Activated CD8-positive, alpha-beta memory T cell treated with anti-CD3 and anti-CD28 coated beads for 24 hours (primary cell): ENCODE results near the gene BUB1B.
A peak's percentile ranks its signal among the peaks of the same experiment; 100 is the strongest.
"Not testable (repeated sequence)": the region's sequence is repeated elsewhere in the genome, so short reads cannot be mapped to it uniquely, and the experiment has no call there.

Experiments
- DNase-seq: peaks from one replicate; pipeline ENCODE4 v3.0.0-alpha.2; 2020

Gene BUB1B, protein sequence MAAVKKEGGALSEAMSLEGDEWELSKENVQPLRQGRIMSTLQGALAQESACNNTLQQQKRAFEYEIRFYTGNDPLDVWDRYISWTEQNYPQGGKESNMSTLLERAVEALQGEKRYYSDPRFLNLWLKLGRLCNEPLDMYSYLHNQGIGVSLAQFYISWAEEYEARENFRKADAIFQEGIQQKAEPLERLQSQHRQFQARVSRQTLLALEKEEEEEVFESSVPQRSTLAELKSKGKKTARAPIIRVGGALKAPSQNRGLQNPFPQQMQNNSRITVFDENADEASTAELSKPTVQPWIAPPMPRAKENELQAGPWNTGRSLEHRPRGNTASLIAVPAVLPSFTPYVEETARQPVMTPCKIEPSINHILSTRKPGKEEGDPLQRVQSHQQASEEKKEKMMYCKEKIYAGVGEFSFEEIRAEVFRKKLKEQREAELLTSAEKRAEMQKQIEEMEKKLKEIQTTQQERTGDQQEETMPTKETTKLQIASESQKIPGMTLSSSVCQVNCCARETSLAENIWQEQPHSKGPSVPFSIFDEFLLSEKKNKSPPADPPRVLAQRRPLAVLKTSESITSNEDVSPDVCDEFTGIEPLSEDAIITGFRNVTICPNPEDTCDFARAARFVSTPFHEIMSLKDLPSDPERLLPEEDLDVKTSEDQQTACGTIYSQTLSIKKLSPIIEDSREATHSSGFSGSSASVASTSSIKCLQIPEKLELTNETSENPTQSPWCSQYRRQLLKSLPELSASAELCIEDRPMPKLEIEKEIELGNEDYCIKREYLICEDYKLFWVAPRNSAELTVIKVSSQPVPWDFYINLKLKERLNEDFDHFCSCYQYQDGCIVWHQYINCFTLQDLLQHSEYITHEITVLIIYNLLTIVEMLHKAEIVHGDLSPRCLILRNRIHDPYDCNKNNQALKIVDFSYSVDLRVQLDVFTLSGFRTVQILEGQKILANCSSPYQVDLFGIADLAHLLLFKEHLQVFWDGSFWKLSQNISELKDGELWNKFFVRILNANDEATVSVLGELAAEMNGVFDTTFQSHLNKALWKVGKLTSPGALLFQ

GRCh38 chr15:40160689-40161688 lies at the start of gene BUB1B:
TSS of gene BUB1B (plus strand) at chr15:40161069. CDS start at chr15:40161221, 152 bp downstream.
- DNase-seq: peak; percentile 94

DNA sequence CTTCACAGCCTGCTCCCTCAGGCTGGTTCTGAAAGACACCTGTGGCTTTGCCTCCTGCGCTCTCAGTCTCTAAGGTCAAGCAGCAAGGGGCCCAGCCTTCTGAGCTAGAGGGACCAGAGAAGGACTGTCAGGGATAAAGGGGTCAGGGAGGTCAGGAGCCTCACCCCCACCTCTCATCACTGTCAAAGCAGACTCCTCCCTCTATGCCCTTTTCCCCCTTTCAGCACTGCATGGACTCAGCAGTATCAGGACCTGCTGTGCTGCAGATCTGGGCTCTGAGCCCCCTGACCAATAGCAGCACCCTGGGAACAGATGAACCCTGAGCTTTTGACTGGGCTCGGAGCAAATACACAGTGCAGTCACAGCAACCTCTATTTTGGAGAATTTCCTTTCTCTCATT lies 49.0 kb upstream of the BUB1B start:
- DNase-seq: no peak

GRCh38 chr15:40112789-40113188 lies 48.1 kb upstream of the BUB1B start:
- DNase-seq: no peak

DNA sequence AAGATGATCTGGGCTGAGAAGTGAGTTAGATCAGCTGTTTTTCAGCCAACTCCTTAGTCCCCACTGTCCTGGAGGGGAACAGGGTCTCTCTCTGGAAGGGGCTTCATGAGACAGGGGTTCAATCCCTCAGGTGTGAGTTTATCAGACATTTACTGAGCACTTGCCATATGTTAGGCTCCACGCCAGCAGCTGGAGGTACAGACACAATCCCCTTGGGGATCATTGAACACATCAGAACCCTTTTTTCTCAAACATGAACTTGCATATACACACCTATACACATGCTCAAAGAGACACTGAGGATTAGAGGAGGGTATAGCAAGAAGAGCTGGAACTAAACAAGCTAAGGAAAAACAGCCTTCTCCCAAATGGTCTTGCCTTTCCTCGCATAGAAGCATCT lies 46.7 kb upstream of the BUB1B start:
- DNase-seq: no peak

- DNase-seq: not testable (repeated sequence)
Observed at GRCh38 chr15:40115106-40115505, 45.8 kb upstream of the BUB1B start.

GRCh38 chr15:40115670-40116093 lies 45.2 kb upstream of the BUB1B start:
- DNase-seq: peak; percentile 75

DNA sequence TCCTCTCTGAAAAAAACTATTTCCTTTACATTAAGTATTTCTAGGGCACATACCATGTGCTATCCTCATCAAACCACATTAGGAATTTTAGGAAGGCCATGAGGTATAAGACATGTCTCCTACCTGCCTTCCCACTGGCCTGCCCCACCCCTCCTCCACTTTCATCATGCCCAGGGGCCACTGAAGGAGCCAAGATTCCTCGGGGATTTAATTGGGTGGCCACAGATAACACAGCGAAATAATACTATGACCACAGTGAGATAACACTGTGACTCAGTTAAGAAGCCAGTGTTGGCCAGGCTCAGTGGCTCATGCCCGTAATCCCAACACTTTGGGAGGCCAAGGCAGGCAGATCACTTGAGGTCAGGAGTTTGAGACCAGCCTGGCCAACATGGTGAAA lies 42.4 kb upstream of the BUB1B start:
- peak; percentile 38 for DNase-seq

DNA sequence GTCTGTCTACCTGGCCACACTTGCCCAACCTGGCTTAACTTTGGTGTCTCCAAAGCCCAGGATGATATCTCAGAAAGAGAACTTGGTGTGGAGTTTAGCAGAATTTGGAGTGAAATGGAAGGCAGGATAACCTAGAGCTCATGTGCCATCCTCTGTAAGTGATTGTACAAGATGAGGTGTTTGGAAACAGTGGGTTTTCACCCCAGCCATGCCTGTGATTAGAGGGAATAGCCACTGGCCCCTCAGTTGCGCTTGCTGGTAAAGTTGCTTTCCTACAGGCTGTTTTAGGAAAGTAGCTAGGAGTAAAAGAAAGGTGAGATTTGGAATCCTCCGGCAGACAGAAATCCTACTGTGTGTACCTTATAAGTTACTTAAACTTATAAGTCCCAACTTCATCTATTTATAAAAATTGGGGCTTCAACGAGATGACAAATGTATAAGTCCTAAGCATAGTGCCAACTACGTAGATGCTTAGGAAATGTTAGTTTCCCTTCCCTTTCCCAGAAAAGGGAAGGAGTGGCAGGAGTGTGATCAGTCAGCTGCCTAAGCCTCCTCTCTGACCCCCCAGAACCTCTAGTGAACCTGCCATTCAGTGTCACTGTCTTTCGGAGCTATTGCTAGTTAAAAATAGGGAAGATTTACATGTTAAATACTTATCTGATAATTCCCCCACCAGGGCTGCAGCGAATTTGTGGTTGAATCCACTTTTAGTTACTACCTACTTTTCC lies 38.8 kb upstream of the BUB1B start:
- DNase-seq: peak; percentile 44

GRCh38 chr15:40122989-40123388 lies 37.9 kb upstream of the BUB1B start:
- peak; percentile 24 for DNase-seq

DNA sequence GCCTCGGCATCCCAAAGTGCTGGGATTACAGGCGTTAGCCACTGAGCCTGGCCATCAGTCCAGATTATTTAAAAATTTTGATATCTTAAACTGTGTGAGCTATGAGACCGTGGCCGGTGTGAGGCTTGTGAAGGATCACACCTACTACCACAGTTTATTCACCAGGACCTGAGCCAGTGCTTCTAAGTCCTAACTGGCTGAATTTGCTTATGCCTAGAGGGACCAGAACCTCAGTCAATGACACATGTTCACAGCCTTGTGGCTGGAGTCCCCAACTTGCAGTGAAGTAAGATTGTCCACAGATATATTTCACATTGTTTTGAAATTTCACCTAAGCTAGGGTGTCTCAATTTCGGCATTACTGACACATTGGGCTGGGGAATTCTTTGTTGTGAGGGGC lies 37.0 kb upstream of the BUB1B start:
- not testable (repeated sequence) for DNase-seq

DNA sequence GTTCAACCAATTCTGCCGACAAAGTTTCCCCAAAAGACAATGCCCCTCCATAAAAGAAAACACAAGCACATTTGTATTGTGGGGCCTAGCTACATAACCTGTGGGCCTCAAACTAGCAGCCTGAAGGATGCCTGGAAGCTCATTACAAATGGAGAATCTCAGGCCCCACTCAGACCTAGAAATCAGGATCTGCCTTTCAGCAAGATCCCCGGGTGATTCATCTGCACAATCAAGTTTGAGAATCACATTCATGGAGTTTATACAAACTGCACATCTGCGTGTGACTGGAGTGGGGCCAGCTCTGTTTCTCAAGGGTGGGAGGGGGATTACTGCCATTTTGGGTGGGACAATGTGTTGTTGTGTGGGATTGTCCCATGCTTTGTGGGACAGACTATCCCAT lies 36.5 kb upstream of the BUB1B start:
- DNase-seq: peak; percentile 33

GRCh38 chr15:40124807-40125285 lies 36.0 kb upstream of the BUB1B start:
- DNase-seq: not testable (repeated sequence)

DNA sequence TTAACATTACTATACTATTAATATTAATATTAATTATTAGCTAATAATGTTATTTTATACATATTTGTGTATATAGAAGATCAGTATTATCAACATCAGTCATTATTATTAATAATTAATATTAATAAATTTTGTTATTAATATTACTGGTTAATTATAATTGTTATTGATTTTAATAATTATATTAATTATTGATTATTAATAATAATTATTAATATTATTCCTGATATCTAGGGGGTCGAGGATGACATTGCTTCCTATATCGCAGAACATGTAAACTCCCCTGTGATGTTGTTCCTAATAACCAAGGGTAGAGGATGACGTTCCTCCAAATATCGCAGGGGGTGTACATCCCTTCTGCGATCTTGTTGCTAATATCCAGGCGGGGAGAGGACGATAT lies 34.9 kb upstream of the BUB1B start:
- no peak for DNase-seq

- DNase-seq: no peak
Observed at GRCh38 chr15:40128766-40129660, 31.9 kb upstream of the BUB1B start.

DNA sequence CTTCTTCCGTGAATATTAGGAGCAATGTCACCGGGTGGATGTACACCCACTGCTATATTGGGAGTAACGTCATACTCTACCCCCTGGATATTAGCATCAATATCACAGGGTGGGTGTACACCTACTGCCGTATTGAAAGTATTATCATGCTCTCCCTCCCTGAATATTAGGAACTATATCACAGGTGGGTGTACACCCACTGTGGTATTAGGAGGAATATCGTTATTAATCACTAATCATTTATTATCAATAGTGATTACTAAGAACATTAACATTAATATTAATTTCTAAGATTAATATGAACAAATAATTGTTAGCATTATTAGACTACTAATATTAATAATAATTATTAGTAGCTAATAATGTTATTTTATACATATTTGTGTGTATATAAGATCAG lies 30.8 kb upstream of the BUB1B start:
- DNase-seq: no peak

DNA sequence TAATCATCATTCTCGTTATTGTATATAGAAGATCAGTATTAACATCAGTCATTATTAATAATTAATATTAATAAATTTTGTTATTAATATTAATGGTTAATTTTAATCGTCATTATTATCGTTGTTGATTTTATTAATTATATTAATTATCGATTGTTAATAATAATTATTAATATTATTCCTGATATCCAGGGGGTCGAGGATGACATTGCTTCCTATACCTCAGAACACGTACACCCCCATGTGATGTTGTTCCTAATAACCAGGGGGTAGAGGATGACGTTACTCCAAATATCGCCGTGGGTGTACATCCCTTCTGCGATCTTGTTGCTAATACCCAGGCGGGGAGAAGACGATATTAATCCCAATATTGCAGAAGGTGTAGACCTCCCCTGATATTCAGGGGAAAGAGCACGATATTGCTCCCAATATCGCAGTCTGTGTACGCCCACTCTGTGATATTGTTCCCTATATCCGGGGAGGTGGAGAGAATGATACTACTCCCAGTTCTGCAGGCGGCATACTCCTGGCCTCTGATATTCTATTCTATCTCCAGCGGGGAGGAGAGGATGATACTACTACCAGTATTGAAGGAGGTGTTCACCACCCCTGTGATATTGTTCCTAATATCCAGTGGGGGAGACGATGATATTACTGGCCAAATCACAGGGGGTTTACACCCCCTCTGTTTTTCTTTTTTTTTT lies 29.9 kb upstream of the BUB1B start:
- no peak for DNase-seq

- DNase-seq: no peak
Observed at GRCh38 chr15:40133544-40133943, 27.3 kb upstream of the BUB1B start.

- no peak for DNase-seq
Observed at GRCh38 chr15:40134885-40135284, 26.0 kb upstream of the BUB1B start.

DNA sequence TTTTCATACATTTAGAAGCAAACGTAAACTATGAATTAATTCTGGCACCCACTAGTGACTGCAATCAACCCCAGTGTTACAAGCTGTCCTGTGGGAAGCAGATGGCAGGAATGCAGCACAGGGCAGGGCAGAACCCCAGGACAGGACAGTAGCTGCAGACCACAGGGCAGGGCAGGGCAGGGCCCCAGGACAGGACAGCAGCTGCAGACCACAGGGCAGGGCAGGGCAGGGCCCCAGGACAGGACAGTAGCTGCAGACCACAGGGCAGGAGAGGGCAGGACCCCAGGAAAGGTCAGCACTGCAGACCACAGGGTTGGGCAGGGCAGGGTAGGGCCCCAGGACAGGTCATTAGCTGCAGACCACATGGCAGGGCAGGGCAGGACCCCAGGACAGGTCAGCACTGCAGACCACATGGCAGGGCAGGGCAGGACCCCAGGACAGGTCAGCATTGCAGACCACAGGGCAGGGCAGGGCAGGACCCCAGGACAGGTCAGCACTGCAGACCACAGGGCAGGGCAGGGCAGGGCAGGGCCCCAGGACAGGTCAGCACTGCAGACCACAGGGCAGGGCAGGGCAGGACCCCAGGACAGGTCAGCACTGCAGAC lies 24.9 kb upstream of the BUB1B start:
- not testable (repeated sequence) for DNase-seq
